Hindlimb muscle (tissue), 1 donor: Measurements from ENCODE around the gene EIF4H. TPM values are rescaled to one million over a fixed set of nuclear protein-coding genes. Genes with fewer than 3 reads are reported as not detected.
"Not testable (repeated sequence)": the region's sequence is repeated elsewhere in the genome, so short reads cannot be mapped to it uniquely, and the experiment has no call there.

Experiments
- DNase-seq: peaks from one replicate; pipeline ENCODE4 v3.0.0-alpha.2; 2013
- polyA plus RNA-seq: library from polyadenylated mRNA; unstranded; fragments of 120-200 nt; gene quantifications from one replicate; pipeline ENCODE4 v1.2.1, GENCODE V29; 2013; ENCODE audit not compliant: insufficient read length

EIF4H gene
- 209 TPM for polyA plus RNA-seq

GRCh38 chr7:74173866-74174605 lies at the start of gene EIF4H:
EIF4H (plus strand) TSS chr7:74174356; CDS start chr7:74174384, 28 bp downstream.
- peak; percentile 99 for DNase-seq

GRCh38 chr7:74126220-74126880 lies 47.8 kb upstream of the EIF4H start:
- no peak for DNase-seq

DNA sequence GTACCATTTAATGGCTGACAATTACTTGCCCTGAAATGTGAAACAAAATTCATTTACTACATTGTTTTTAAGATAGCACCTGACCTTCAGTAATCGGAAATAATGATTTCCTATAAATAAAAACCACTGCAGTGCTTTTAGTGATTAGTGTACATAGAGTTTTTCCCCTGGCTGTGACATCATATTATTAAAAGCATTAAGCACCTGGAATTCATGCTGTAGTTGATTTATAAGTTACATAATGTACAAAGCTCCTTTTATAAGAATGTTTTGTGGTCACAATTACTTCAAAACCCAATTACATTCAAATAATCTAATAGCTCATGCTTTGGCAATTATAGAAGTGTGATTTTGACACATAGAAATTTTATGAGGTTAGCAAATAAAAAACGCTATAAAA lies 44.3 kb upstream of the EIF4H start:
- DNase-seq: no peak

DNA sequence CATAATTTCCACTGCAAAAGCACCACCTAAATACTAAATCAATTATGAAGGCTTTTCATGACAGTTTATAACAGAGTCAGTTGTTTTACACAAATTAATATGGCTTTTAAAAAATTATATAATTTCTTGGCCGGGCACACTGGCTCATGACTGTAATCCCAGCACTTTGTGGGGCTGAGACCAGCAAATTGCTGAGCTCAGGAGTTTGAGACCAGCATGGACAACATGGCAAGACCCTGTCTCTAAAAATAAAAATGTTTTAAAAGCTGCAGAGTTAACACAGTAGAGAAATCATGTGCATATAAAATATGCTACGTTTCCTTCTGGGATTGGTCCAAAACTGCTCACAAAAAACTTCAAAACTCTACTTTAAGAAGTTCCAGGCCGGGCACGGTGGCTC lies 43.6 kb upstream of the EIF4H start:
- no peak for DNase-seq

DNA sequence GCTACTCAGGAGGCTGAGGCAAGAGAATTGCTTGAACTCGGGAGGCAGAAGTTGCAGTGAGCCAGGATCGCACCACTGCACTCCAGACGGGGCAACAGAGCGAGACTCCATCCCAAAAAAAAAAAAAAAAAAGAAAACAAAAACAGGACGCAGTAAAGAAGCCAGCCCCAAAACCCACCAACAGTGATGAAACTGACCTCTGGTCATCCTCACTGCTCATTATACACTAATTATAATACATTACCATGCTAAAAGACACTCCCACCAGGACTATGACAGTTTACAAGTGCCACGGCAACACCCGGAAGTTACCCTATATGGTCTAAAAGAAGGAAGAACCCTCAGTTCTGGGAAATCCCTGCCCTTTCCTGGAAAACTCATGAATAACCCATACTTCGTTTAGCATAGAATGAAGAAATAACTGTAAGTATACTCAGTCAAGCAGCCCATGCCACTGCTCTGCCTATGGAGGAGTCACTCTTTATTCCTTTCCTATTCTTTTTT lies 40.0 kb upstream of the EIF4H start:
- no peak for DNase-seq

DNA sequence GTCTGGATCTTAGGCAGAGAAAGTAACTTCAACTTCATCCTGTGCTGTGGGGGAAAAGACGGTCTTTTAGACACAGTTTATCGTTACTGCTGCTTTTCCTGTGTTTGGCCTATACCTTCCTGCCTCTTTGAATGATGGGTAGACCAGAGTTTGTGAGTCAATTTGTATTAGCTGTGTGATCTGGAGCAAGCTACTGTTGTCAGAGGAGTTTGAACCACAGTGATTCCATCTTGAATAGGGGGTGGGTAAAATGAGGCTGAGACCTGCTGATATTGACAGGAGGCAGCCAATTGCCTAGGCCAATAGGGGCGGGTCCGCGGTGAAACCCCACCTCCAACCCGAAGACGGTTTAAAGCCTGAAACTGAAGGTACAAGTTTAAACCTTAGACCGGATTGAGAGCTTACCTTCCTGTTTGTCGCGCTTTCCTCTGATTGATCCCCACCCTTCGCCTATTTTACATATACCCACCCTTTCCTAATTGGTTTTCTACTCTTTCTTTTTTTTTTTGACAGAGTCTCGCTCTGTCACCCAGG lies 35.8 kb upstream of the EIF4H start:
- DNase-seq: no peak

GRCh38 chr7:74138945-74139843 lies 35.0 kb upstream of the EIF4H start:
- DNase-seq: no peak

- DNase-seq: no peak
Measured at GRCh38 chr7:74141705-74142104, 32.5 kb upstream of the EIF4H start.

- no peak for DNase-seq
Measured at GRCh38 chr7:74143383-74143782, 30.8 kb upstream of the EIF4H start.

DNA sequence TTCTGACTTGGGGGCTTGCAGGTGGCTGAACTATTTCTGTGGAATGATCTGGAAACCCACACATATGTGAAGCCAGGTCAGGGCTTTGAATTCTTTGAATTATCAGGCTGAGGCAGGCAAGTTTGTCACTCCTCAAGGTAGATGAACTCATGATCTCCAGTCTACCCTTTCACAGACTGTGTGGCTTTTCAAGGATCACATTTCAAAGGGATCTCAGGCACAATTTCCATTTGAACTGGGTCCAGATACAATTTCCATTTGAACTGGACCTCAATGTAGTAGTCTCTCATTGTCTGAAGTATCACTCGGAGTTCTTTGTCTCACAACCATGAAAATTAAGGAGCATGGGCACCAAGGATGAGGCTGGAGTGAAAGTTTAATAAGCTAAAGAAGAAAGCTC lies 25.7 kb upstream of the EIF4H start:
- no peak for DNase-seq

GRCh38 chr7:74149071-74149470 lies 25.1 kb upstream of the EIF4H start:
- no peak for DNase-seq

GRCh38 chr7:74149603-74150002 lies 24.6 kb upstream of the EIF4H start:
- no peak for DNase-seq

- DNase-seq: no peak
Measured at GRCh38 chr7:74153736-74154135, 20.4 kb upstream of the EIF4H start.

- no peak for DNase-seq
Measured at GRCh38 chr7:74155810-74156395, 18.3 kb upstream of the EIF4H start.

DNA sequence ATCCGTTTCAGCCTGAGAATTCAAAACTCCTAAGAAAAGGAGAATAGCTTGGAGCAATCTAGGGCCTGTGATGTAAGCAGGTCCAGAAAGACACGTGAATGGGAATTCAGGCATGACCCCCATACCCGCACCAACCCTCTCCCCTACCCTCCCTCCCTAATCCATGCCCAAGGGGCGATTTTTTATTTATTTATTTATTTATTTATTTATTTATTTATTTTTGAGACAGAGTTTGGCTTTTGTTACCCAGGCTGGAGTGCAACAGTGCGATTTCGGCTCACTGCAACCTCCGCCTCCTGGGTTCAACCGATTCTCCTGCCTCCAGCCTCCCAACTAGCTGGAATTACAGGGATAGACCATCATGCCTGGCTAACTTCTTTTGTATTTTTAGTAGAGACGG lies 16.6 kb upstream of the EIF4H start:
- DNase-seq: no peak

DNA sequence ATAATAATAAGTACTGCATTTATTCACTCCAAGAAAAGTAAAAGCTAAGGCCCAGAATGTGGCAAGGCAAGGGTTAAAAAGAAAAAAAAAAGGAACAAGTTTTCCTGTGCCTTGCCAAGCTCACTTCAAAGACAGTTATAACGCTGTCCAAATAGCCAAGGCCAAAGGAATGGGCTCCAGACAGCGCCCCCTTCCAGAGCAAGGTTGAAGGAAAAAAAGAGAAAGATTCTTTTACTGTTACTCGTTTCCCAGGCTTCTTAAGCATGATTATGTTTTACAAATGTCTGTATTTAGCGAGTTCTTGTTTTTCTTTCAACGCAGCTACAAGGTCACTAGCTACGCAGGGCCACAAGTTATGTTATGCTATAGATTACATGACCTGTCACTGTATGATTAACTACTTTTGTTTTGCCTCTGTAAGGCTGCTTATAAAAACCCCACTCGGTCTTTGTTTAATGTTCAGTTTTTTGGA lies 9.1 kb upstream of the EIF4H start:
- no peak for DNase-seq

DNA sequence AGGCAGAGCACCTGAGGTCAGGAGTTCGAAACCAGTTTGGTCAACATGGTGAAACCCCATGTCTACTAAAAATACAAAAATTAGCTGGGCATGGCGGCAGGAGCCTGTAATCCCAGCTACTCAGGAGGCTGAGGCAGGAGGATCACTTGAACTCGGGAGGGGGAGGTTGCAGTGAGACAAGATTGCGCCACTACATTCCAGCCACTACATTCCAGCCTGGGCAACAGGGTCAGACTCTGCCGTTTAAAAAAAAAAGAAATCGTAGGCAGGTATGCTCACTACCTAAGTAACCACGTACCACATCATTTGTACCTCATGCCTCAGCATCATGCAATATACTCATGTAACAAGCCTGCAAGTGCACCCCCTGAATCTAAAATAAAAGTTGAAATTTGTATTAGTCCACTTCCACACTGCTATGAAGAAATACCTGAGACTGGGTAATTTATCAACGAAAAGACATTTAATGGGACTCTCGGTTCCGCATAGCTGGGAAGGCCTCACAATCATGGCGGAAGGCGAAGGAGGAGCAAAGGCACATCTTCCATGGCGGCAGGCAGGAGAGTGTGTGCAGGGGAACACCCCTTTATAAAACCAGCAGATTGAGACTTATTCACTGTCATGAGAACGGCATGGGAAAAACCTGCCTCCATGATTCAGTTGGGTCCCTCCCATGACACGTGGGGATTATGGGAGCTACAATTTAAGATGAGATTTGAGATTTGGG lies 8.1 kb upstream of the EIF4H start:
- no peak for DNase-seq

GRCh38 chr7:74167324-74167723 lies 6.8 kb upstream of the EIF4H start:
- not testable (repeated sequence) for DNase-seq

- DNase-seq: no peak
Measured at GRCh38 chr7:74173074-74173473, 1.1 kb upstream of the EIF4H start.

DNA sequence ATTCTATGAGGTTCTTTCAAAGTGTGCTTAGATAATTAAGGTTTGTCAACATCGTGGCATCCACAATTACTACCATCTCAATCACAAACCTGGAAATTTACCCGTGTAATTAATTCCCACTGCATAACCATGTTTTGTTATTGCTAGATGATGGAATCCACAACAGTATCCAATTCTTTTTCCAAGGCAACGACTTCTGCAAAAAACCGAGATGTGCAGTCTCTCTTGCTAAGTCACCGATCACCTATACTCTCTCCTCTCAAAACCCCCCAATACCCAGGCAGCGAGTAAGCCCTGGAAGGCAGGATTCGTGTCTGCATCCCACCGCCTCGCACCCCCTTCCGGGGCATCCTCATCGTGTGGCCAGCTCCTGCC lies 678 bp upstream of the EIF4H start:
- no peak for DNase-seq

DNA sequence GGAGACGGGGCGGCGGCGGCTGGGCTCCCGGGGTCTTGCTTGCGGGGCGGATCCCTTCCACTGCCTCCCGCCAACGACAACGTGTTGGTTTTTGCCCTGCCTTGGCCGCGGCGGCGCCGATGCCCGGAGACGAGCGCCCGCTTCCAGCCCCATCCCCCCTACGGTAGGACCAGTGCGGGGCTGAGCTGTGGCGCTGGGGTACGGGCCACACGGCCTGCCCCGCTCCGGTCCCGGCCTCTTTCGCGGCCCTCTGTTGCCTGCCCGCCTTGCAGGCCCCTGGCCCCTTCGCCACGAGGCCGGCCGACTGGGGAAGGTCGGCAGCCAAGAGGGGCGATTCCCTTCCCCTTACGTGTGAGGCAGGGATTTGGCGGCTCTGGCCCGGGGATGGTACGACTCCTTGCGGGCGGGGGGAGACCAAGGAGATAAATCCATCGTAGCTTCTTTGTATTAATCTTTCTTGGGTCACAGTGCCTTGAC lies 488 bp downstream of the EIF4H start:
- DNase-seq: peak; percentile 74
